Midbrain (tissue), 1 donor: ENCODE data around the gene CPVL.

Experiments
- DNase-seq: peaks from one replicate; lab custom pipeline; 2025; lab: John Stamatoyannopoulos, UW

Gene CPVL

DNA sequence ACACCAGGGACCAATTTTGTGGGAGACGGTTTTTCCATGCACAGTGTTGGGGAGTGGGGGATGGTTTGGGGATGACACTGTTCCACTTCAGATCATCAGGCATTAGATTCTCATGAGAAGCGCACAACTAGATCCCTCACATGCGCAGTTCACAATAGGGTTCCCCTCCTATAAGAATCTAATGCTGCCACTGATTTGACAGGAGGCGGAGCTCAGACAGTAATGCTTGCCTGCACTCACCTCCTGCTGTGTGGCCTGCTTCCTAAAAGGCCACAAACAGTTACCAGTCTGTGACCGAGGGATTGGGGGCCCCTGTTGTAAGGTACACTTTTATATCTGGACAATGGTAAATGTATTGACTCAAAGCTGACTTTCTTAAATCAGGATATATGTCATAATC, 142.6 kb downstream of the CPVL start:
- DNase-seq, result no peak

DNA sequence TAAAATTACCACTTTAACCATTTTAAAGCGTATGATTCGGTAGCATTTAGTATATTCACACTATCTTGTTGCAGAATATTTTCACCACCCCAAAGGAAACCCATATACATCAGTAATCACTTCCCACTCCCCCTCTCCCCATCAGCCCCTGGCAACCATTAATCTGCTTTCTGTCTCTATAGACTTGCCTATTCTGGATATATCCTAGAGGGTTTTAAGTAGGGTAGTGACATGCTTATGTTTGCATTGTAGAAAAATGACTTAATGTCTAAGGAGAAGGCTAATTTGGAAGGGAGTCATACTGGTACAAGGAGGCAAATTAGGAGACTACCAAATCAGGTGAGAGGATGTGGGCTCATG, 145.6 kb downstream of the CPVL start:
- no peak for DNase-seq

DNA sequence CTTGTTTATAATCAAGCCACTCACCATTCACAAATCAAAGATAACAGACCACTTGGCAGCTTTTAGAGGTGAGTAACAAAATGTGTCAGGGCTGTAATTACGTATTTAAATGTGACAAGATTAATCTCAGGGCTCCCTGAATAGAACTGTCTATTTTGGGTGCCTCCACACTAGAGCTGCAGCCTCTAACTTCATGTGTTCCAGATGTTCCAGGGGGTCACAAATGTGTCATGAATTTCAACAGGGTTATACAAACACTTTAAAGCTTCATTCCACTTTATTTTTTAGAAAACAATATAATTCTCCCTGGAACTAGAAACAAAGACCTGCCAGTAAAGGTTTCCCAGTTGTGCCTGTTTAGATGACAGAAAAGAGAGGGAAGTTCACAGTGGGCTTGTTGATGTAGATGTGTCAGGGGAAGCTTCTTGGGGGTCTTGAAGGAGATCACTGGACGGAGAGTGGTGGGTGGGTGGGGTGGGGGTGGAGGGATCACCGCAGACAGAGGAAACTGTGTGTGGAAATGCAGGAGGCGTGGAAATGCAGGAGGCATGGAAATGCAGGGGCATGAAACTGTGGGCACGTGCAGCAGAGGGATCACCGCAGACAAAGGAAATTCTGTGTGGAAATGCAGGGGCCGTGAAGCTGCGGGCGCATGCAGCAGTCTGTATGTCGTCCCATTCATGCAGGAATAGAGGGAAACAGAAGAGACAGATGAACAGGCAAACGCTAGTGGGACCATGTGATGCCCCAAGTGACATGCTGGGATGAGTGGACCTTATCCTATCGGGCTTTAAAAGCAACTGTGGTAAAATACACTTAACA, 146.2 kb downstream of the CPVL start:
- DNase-seq, result no peak

DNA sequence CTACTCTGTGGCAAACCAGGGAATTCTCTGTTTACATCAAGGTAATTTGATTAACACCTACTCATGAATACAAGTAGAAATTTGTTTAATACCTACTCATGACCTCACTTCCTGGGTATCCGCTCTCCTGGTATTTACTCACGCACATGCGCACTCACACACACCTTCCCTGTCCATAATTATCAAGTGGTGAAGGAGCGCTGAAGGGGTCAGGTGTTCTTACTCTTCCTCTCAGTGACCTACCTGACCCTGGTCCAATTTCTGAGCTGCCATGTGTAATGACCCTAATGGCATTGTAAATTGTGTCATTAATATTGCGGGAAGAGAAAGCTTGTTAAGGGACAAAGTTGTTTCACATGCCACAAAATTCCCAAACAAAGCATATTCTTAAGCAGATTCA, 146.9 kb downstream of the CPVL start:
- DNase-seq, result no peak

DNA sequence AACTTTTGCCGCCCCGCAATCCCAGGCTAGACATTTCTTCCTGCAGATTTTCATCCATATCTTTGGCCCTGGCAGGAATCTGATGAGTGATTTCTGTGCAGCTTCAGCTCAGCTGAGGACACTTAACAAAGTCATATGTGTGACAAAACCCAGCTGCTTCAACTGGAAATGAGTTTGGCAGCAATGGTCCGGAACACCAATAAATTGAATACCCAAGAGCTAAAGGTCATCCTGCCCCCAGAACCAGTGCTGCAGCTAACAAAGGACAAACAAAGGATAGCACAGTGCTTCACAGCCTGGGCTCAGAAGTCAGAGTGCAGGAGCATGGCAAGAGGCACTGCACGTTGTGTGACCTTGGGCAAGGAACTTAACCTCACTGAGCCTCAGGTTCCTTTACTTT, 148.2 kb downstream of the CPVL start:
- no peak for DNase-seq

DNA sequence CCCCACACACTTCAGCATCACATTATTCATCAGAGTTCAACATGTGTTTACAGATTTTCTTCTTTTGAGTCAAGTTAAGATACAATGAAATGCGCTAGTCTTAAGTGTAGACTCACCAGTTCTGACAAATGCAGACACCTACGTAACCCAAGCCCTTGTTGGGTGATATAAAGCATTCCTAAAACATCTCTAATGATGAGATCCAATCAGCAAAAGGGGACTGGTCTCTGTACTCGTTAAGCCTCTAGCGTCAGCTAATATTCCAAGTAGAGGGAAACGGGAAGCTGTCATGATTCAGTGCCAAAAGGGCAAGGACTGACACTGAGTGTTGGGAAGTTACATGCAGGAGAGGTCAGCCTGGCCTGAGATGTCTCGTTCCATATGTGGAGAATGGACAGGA, 149.5 kb downstream of the CPVL start:
- DNase-seq, result no peak

DNA sequence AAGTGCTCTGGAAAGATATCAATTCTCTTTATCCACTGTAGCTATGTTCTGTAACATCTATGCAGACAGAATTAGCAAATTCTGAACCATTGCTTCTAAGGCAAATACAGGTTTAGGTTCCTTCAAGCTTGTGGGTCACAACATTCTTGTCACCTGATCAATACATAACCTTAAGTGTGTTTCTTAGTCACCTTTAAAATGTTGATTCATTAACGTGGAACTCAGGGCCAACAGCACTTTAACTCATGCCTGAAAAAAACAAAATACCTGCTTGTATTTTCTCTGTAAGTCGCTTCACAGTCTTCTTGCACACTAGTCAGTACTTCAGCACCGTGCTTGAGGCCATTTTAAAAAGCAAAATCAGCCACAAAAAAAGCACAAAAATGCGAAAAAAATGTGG, 153.0 kb downstream of the CPVL start:
- DNase-seq, result no peak

DNA sequence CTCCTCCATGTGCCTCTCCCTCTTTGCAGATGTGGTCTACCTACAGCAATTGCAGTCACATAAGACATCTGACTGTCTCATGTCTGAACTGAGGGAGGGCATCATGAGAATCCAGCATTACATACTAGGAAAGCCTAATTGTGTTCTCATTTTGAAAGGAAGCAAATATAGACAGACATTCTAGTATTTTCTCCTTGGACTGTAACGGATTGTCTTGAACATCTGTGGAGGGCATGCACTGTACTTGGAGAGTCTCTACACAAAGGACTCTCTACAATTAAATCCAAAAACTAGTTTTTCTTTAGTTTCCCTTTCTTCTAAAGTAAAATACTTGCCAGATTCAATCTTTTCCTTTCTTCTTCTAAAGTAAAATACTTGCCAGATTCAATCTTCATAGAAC, 153.5 kb downstream of the CPVL start:
- no peak for DNase-seq

DNA sequence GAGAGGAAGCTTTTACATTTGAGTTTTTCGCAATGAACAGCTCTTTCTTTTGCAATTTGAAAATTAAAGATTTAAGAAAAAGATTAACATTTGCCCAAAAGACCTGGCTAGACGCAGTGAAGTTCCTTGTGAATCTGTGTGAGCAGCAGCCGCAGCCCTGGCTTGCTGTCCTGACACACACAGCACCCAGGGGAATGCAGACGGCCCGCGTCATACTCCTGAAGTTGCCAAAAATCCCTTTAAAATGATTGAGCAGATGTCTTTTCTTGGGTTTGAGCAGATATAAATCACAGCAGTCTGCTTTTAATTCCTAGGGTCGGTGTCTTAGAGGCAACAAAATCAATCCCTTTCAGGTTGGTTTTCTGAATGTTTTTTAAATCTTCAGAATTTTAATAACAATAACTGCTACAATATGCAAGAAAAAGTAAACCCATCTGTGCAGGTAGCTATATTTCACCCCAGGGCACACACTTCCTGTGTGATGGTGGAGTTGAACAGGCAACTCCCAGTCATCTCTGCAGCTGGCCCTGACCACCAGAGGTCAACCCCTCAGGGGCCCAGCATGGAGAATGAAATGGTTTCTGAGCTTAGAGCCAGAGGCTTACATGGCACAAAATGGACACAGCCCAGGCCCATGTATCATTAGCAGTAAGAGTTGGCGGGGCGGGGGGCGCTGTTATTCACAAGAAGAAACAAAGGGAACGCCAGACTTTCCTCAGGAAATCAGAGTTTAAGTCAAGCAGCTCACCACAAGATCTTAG, 156.0 kb downstream of the CPVL start:
- no peak for DNase-seq

DNA sequence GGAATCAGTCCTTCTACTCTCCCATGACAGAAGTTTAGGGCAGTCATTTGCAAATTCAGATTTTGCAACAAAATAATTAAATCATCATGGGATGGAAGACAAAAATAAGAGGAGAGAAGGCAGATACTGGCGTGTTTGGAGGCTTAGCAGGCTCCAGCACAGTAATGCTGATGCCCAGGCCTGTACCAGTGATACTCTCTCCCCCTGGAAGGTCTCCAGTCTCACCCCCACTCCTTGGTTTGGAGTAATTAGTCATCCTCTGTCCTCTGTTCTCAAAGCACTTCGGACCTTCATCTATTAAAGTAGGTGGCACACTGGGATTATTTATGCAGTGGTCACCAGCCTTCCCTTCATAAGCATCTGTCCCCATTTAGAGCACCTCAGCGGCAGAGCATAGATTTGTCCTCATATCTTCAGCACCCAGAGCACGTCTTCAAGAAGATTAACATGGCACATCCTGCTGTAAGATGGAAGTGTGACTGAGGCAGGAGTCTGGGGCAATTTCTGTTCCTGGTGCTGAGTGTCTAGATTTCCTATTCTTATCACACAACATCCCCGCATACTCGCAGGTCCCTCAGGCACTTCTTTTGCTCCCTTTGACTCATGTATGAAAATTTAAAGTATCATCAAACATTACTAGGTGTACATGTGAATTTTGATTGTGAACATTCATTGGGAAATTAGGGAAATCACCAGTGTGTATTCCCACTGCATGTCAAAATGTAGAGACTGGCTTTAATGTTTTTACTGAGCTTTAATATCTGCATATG, 156.9 kb downstream of the CPVL start:
- no peak for DNase-seq

DNA sequence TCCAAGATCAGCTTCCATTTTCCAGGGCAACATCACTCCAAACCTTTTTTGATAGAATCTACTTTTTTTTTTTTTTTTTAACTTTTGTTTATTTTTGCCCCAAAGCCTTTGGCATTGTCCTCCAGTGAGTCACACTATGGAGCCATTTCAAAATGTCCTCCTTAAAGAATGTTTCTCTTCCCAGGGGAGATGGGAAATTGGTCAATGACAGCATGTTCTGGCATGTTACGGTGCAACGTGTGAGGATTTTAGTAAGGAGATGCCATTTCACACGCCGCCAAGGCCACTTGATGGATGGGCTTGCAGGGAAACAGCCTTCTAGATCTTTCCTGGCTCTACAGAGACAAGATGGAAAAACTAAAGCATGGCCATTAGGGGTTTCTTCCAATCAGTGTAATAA, 157.5 kb downstream of the CPVL start:
- DNase-seq, result no peak

DNA sequence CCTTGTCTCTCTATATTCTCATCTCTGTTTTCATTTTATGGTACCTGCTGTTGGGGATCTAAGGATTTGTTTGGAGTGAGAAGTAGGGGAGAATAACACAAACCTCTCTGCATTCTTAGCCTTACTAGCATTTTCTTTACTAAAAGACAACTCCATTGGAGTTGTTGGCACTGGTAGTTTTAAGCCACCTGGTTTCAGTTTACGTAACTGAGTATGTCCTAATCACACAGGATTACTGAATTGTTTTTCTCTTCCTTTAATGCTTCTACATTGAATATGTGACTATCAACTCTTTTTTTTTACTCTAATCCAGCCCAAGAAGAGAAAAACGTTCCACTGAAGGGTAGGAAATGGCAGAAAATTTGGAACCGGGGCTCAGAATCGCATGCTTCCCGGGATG, 158.2 kb downstream of the CPVL start:
- DNase-seq, result no peak

DNA sequence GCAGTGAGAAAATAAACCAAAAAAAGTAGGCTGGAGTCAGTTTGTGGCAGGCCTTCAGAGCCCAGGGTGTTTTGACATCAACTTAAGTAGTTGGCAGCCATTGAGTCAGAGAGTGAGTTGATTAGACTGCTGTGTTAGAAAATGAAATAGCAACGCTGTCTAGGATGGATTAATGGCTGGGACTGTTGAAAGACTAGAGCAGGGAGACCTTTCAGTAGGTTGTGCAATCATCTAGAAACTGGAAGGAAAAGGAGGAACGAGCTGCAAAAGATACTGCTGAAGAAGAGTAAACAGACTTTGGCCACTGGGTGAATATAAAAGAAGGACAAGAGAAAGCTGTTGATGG, 159.6 kb downstream of the CPVL start:
- peak; percentile 16 for DNase-seq

DNA sequence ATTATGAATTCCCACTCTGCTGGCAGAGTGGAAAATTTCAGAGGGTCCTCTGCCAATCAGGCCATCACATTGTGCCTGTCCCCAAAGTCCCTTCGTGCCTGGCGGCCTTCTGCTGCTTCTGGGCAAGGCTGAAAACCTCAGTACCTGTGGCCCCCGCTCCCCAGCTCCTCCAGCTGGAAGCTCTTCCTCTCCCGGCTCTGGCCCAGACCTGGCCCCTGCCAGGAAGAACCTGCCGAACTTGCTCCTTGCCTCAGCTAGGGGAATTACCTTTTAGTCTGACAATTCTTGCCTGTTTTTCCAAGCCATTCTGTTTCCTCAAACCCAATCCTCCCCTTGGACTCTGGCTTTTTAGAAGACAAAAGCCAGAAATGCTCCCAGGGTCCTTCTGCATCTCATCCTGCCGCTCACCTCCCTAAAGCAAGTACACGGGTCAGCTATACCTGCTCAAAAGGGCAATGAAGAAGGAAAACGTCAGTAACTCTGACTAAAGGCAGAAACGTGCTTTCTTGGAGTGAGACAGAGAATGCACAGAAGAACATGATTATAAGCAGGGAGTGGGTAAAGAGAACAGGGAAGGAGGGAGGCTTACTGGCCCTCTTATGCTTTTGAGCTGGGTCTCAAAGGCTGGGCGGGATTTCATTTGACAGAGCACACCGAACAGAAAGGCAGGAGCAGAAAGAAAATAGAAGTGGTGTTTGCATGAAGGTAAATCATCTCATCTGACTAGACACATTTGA, 160.1 kb downstream of the CPVL start:
- no peak for DNase-seq

DNA sequence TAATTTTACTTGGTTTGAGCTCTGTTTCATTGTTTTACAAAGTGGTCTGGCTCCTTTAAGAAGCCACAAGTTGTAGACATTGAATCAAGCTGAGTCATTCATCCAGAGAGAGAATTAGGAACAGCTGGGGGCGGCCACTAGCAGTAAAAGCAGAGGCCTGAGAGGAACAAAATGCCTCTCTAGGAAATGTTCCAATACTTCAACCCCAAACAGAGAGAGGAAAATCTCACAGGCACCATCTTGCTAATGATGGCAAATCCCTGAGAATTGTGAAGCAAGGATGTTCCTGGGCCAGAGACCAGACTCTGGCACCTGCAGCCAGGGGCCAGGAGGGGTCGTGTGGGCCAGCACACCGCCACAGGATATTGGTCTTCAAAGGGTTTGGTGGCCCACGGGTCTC, 161.7 kb downstream of the CPVL start:
- peak; percentile 34 for DNase-seq

DNA sequence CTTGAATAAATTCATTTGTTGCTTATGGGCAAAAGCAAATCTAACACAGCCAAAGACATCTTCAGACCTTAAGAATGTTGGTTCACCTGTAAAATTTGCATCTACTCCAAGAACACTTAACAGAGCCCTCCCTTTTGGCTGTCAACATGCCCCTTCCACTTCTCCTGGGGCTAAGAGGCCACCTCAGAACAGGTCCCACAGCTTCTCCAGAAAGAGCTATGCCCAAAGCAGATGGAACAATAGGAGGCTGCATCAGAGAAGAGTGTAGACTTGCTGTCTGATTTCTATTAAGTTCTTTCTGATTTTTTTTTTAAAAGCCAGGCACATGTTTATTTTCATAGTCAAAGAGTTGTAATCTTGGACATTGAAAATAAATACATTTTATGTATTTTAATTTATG, 162.1 kb downstream of the CPVL start:
- DNase-seq, result no peak

DNA sequence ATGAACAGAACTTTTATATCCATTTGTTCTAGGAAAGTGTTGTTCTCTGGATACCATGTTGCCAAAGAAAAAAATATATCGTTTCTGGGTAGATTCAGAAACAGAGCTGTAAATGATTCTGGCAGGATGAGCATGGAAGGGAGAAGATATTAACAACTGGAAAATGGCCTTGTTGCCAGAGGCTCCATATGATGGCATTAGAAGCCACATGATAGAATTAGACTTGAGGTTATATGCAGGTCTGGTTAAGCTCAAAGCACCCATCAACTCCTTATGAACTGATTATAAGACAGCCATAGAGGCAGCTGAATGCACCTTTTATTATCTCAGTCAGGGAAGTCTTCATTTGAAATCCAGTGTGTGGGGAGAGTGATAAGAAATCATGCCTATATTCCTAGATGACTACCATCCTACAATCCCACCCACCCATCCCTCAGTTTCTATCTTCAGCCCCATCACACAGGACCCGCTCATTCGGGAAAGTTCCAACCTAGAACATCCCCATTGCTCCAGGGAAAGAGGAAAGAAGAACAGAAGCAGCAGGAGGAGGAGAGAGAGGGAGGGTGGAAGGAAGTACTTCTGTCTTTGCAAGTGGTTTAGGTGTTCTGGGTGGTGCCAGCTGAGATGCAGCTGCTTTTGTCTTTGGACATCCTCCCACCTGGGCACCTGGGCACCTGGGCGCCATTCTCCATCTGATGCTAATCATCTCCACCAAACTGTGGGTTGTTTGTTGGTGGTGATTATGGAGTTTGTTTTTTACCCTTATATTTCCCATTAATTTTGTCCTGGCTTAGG, 162.7 kb downstream of the CPVL start:
- no peak for DNase-seq

DNA sequence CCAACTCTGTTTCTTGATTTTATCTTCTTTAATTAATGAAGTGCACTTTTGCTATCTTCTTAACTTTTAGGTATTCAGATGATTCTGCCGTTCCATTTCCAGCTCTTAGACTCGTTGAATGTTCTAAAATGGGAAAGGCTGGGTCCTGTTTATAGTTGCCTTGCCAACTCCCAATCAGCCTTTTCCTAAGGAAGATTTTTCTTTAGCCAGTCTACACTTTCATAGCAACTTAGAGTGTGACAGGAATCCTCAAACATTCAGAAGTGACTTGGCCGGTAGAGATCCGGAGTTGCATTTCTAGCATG, 165.2 kb downstream of the CPVL start:
- DNase-seq, result peak; percentile 65

DNA sequence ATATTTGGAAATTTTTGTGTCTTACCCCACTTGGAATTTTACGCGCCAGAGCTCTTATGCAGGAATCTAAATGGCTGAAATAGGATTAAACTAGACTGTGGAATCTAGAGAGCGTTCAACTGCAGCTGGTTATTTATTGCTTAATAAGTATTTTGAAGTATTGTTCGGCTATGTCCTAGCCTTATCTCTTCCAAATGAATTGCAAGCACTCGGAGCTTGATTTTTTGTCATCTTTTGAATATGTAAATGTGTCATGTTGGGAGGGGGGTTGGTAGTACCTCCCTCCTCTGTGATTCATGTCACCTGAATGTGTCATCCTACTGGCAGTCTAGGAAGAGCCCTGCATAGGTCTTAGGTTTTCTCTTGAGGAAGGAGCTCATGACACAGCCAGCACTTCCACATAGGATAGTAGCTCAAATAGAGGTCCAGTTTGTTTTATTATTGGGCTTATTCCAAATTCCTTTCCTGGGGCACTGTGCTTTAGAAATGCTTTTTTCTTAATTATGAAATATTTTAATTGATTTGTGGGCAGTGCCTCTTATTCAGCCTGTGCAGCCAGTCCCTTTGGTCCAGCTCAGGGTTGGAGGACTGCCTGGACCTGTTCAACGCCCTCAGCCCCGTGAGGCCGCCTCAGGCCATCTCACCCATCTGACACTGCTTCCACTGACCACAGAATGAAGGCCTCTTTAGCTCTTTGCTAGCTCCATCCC, 165.7 kb downstream of the CPVL start:
- DNase-seq, result peak; percentile 65

DNA sequence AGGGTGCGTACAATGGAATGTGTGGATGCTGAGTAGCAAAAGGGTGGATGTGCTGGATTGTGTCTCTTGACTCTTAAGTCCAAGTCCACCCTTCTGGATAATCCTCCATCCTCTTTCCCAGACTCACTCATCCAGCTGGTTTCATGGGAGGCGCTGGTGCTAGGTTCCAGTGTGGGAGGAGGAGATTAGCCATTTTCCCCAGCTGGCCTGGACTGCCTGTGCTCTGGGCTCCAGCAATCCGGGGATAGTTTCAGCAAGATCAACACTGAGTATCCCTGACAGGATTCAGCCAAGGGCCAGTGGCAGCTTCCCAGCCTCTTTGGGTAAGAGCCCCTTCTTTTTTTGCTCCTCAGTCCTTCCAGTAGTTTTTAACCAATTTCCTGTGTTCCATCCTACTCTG, 166.6 kb downstream of the CPVL start:
- no peak for DNase-seq

DNA sequence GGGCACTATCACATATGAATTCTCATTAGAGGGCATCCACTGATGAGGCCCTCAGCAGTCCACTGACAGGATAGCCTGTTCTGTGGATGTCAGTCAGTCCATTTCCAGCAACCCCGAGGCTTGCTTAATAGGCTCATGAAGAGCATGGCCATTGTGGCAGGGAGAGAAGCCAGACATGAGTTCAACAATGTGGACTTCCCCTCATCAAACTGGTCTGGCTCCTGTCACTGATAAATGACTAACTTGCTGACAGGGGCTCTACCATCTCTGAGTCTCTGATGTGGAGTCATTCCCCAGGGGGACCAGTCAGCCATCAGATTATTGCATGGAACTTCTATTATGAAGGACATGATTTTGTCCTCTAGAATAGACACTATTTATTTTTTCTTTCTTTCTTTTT, 168.5 kb downstream of the CPVL start:
- no peak for DNase-seq
